ENCODE results near the gene ALG9.

Gene ALG9

DNA sequence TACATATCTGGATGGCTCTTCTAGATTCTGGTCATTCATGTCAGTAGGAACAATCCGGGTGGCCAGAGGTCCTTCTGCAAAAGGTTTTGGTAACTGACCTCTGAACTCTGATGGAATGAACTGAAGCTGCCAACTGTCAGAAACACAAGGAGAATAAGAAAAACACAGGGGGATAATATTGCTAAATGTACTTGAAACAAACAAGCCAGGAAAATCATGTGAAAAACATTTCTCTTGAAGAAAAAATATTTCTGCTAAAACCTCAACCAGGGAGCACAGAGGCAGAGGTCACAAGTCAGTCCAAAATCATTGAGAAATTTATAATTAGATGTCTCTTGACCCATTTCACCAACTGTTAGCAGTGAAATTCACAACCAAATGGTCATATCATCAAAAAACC is 35.2 kb downstream of the ALG9 start:
- DNase-seq (ENCODE audit: low spot score): no peak

DNA sequence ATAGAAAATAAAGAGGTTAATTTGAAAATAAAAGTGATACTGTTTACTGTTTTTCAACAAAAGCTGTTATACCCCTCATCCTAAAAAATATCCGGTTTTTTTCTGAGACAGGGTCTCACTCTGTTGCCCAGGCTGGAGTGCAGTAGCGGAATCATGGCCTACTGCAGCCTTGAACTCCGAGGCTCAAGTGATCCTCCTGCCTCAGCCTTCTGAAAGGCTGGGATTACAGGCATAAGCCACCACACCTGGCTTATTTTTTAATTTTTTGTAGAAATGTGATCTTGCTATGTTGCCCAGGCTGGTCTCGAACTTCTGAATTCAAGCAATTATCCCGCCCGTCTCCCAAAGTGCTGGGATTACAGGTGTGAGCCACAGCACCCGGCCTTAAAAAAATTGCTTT is 35.7 kb downstream of the ALG9 start:
- no peak for DNase-seq (ENCODE audit: low spot score)

DNA sequence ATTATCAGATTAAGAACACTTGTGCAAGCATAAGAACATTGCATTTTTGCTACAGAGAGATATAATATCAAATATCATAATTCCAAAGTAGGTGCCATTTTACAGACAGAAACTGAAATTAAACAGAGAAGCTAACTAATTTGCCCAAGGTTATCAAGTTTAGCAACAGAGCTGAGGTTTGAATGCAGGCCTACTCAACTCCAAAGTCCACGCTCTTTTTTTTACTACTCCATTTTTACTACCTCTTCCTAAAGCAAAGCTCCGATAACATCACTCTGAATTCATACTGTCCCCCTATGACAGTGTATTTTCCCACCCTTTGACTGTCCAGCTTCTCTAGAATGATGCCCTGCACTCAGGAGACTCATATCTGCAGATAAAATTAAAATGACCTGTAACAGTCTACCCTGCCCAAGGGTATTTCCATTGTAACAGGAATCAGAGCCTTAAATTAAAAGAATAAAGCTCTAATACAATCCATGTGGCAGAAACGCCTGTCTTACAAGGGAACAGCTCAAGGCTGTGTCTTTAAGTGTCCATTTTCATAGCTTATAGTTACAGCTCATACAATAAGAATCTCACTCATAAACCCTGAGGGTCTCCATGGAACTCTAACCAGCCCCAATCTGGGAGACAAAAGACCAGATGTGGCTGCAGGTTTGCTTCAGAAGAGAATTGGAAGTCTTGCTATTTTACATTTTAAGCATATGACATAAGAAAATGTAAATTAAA is 36.8 kb downstream of the ALG9 start:
- no peak for DNase-seq (ENCODE audit: low spot score)

DNA sequence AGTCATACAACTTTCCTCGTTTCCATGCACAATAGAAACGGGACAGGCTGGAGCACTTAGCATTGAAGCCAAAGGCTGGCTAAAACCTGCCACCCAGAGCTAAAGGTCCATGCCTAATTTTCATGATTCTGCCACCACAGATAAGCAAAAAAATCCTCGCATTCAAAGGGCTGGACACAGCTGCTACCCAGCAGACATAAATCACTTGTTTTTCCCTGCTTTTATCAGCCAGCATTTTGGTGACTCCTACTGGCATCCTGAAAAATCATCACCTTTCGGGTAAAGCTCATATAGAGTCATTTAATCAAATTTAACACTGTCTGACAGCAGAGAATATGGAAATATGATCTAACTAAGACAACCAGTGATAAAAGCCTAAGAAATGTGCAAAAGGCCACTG is 37.9 kb downstream of the ALG9 start:
- no peak for DNase-seq (ENCODE audit: low spot score)

DNA sequence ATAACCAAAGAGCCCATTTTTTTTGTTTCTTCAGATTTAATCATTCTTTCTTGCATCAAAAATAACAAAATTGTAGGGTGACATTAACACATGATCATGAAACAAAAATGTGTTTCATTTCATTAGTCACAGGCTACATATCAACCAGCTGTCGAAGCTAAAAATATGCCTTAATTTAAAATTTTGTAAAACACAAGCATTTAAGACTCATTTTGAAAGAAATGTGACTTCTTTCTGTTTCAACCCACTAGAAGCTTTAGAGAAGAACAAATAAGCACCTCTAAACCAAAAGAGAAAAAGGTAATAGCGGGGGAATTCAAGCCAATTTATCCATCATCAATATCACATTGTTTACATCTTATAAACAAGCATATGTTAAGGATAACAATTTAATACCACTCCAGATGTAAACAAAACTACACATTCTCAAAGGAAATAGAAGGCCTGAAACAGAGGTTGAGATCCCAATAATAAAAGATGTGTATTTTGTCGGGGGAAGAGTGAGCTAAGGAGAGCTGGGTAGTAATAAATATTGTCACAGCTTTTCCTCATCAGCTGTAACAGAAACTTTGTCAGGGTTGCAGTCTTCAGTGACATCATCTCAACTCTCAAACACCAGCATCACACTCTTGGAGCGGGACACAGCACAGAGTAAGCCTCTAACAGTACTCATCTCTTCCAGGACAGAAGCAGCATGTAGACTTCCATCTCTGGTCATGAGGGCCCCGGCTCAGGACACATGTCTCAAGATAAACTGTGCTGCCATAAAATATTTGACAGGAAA is 42.0 kb downstream of the ALG9 start:
- peak; percentile 20 for DNase-seq (ENCODE audit: low spot score)

DNA sequence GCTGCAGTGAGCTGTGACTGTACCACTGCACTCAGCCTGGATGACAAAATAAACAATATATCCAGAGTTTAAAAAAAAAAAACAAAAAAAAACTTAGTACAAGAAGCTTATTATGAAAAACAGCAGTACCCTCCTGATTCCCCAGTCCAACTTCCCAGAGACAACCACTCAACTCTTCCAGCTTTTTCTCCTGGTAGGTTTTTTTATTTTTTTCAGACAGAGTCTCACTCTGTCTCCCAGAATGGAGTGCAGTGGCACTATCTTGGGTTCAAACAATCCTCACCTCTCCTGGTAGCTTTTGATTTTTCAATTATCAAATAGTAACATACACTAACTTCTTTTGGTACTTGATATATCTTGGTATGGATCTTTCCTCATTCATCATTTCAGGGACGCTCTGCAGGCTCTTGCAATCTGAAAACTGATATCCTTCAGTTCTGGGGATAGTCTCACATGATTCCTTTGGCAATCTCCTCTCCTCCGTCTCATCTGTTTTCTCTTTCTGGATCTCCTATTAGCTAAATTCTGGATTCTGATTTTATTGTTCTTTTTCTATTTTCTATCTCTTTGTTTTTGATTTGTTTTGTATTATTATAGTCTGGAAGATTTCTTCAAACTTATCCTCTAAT is 44.9 kb downstream of the ALG9 start:
- no peak for DNase-seq (ENCODE audit: low spot score)

DNA sequence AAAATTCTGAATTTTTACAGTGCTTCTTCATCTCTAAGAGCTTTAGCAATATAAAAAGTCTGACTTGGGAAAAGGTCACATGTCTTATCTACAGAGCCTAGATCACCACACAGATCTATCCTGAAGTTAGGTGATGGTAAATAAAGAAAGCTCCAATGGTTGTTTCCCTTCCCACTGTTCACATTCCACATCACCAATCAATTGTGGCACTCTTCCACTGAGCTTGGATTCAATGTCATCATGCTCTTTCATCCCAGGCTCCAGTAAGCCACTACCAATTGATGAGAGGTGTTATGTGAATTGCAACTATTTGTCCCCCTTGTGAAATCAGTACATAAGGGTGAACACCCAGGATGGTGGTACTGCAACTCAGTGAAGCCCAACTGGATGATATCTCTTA is 47.8 kb downstream of the ALG9 start:
- DNase-seq (ENCODE audit: low spot score): no peak

DNA sequence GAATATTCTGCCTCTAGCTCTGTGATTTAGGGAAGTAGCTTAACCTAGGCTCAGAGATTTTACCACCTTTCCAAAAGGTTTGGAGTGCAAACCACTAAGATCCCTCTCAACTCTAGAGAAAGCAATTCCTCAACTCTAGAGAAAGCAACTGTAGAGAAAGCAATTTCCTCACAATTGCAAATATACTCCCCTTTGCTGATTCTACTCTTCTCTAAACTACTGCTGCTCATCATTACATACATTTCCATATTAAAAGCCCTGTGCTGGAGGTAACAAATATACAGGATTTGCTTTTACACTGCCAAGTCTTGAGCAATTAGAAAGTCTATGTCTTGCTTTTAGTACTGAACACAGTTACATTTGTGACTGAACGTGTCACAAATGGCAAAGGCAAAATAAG is 48.2 kb downstream of the ALG9 start:
- no peak for DNase-seq (ENCODE audit: low spot score)

DNA sequence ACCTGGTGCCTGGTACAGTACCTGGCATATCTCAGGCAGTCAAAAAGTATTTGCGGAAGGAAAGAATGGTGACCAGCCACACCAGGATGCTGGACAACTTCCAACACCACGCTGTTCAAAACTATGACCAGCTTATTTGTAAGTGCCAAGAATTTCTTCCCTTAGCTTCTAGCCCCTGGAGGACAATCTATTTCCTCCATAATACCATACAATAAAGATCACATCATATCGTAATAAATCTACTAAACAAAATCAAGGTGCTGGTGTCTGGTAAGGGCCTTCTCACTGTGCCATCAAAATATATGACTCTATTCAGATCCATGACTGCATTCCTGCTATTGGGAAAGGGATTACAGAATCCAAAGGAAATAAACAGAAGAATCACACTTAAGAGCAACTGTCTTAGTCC is 51.5 kb downstream of the ALG9 start:
- DNase-seq (ENCODE audit: low spot score): peak; percentile 31

DNA sequence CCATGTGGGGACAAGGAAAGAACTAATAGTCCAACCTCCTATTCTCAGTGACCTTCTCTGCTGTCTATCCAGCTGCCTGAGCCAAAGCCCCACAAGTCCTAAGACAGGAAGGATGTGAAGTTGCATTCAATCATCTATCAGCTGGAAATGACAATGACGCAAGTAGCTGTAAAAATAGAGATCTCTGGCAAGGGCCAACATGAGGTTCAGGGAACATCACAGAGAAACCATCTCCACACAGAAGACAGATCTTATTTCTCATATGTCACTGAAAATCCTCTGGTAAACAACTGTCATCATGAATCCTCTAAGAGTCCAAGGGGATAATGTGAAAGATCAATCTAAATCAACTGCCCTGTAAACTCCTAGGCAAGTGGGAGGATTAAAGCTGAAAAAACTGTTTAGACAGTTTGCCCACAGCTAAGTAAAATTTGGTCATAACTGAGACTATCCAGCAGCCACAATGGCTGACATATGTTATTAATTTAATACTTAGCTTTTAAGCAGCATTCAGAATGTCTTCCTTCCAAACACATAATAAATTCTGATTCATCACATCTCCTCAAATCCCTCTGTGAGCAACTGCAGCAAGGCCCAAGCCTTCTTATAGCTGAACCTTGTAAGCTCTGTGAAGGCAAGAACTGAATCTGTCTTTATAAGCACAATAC is 52.1 kb downstream of the ALG9 start:
- DNase-seq (ENCODE audit: low spot score): peak; percentile 66

DNA sequence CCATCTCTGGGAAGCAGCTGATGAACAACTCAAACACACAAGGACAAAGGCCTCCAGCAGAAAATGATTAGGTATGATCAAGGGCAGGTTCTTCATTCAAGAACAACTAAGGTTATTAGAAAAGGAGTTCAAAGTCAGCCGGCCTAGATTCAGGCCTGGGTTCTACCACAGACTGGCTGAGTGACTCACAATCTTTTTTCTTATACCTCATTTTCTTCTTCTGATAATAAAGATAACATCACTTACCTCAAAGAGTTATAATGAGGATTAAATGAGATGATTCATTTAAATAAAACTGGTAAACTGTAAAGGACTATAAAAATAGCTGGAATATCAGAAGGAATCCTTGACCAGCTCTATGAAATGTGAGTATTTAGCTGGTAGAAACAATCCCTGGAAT is 55.9 kb downstream of the ALG9 start:
- DNase-seq (ENCODE audit: low spot score): no peak

DNA sequence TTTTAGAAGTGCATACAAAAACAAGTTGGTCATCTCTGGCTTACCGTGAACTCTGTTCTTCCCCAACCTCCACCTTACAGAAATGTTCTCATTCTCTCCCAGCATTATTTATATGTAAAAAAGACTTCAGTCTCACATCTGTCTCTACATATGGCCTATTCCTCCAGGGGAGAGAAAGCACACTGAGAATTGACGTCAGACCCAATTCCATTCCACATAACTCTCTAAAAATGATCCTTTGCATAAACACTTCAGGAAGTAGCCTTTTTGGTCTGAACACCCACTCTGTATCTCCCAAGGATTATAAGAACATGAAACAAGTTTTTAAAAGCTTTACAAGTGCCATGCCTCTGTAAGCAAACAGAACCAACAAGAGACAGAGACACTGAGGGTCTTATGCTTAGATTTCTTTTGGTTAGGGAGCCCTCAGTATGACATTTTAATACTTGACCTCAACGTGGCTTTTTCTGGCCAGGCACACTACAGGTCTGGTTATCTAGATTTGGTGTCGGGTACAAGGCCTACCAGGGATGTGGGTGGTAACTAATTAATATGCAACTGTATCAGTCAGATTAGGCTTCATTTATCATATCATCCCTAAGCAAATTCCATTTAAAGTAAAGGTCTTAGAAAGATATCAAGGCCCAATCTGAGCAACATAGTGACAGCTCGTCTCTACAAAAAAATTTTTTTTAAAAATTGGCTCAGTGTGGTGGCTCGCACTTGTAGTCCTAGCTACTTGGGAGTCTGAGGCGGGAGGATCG is 56.6 kb downstream of the ALG9 start:
- DNase-seq (ENCODE audit: low spot score): no peak

DNA sequence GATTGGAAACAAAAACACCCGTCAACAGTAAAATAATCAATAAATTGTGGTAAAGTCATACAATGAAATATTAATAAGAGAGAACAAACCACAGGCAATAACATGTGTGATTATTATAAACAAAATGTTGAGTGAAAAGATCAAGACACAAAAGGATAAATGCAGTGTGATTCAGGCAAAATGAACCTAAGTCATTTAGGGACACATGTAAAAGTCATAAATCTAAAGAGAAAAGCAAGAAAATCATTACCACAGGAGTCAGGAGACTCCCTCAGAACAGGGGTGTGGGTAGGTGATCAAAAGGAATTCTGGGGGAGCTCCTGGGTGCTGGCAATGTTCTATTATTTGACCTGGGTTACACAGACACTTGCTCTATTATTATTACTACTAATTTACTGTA is 57.3 kb downstream of the ALG9 start:
- no peak for DNase-seq (ENCODE audit: low spot score)

DNA sequence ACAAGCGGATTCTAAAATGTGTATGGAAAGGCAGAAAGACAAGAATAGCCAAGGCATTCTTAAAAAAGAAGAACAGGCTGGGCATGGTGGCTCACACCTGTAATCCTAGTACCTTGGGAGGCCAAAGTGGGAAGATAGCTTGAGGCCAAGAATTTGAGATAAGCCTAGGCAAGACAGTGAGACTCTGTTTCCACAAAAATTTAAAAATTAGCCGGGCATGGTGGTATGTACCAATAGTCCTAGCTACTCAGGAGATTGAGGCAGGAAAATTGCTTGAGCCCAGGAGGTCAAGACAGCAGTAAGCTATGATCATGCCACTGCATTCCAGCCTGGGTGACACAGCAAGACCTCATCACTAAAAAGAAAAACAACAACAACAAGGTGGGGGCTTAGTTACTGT is 59.2 kb downstream of the ALG9 start:
- DNase-seq (ENCODE audit: low spot score): no peak

DNA sequence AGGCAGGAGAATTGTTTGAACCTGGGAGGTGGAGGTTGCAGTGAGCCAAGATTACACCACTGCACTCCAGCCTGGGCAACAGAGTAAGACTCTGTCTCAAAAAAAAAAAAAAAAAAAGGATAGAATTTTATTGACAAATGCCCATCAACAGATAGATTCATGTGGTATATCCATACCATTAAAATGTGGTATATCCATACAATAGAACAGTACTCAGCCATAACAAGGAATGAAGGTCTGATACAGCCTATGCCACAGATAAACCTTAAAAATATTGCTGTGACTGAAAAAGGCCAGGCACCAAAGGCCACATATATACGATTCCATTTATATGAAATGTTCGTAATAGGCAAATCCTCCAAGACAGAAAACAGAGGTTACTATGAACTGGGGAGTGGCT is 59.9 kb downstream of the ALG9 start:
- no peak for DNase-seq (ENCODE audit: low spot score)

DNA sequence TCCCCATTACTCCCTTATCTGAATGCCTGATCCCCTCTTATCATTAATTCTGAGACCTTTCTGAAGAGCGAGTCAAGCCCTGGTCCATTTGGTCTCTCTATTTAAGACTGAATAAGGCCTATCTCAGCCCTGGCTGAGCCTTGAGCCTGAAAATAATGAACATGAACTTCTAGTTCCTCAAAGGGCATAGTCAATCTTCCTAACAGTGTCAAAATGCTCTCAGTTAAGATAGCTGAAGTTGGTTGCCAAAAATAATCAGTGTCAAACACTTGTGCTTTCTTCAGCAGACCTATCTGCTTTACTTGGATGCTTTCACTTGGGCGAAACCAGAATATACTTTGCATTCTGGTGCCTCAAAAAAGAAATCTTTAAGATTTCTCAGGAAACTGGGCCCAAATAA is 62.5 kb downstream of the ALG9 start:
- no peak for DNase-seq (ENCODE audit: low spot score)

DNA sequence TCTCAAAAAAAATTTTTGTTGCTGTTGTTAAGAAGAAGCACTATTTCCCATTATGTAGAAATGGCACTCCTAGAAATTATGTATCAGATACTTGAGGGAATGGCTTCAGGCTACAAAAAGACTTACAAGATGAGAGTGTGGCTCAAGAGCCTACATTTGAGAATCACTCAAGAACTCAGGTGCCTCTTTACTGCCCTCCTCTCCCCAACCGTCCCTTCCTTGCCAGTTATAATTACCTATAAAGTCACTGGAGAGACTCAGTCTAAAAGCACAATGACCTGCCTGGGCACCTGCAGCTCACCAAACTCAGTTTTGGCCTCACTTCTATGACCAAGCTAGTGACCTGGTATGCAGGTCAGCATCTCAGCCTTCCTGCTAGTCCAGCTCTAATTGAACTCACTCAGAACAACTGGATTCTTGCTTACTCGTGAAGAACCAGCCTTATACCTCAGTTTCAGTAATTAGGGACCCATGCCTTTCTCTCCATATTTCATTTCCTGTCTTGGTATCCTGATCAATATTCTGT is 63.3 kb downstream of the ALG9 start:
- DNase-seq (ENCODE audit: low spot score): no peak

DNA sequence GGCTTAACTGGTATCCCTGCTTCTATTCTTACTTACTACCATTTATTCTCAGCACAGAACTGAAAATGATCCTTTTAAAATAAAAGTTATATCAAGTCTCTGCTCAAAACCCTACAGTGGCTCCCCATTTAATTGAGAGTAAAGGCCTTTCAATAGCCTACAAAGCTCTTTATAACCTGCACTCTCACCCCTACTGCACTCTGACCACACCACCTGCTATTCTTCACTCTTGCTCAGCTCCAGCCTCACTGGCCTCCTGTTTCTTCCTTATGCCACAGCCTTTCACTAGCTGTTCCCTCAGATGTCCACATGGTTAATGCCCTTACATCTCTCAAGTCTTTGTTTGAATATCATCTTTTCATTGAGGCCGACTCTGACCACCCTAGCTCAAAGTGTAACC is 64.3 kb downstream of the ALG9 start:
- DNase-seq (ENCODE audit: low spot score): no peak

DNA sequence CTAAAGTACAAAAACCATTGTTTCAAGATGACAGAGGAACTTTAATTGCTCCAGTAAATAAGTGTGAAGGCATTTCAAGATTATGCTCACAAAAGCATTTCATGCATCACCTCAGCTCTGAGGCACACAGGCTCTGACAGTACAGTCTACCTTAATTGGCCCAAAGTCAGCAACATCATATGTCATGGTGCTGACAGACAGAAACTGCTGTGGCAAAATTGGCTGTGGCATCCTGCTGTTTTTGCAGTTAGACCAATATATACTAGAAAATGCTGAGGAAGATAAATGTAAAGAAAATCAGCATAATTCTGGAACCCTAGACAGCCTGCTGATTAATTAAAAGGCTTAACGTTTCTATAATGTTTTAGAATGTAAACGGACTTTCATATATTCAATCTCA is 70.2 kb downstream of the ALG9 start:
- DNase-seq (ENCODE audit: low spot score): no peak

DNA sequence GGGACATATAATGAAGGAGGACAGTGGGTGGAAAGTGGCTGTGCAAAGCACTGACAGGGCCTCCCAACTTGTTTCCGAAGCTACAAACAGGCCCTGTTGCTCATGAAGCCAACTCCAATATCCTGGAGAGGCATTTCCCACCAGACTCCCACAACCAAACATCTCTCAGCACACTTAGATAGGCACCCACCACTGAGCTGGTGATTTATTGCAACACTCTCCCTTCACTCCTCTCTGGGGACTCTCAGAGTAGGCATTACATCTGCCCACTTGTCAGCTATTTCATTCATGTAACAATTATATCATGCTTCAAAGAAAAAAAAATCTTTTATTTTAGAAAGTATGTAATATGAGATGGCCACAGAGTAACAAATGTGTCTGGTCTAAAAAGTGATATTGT is 73.1 kb downstream of the ALG9 start:
- DNase-seq (ENCODE audit: low spot score): no peak

DNA sequence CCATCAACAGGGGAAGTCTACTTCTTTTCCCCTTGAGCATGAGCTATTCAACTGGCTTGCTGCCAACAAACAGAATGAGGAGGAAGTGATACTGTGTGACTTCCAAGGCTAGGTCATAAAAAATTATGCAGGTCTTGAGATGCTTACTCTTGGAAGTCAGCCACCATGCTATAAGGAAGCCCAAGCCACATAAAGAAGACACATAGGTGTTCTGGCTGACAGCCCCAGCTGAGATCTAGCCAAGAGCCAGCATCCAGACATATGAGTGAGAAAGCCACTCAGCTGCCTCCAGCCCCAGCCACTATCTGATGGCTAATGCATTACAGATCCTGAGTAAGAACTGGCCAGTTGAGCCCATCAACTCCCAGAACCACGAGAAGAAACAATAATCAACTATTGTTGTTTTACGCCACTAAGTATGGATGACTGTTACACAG is 74.2 kb downstream of the ALG9 start:
- peak; percentile 15 for DNase-seq (ENCODE audit: low spot score)

DNA sequence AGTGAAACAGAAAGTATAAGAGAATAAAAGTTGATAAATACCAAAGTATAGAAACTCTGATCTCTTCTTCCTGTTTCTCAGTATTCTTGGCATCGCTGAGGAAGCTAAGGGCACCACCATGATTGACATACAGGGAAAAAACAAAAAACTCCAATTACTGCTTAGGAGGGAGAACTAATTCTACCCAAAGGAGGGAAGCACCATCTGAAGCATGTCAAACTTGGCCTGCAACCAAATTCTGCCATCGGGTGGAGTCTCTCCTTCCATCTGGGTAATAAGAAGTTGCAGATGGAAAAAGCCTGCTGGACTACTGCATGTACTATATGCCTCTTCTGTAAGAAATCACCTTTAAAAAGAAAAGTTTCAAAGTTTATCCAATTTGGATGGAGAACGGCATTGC is 74.7 kb downstream of the ALG9 start:
- peak; percentile 20 for DNase-seq (ENCODE audit: low spot score)

All from GM03348 (cell line).